Astrocyte (in vitro differentiated cells and primary cell): ENCODE results near the gene CYP21A2. TPM values are rescaled to one million over a fixed set of nuclear protein-coding genes. Genes with fewer than 3 reads are reported as not detected.
A peak's percentile ranks its signal among the peaks of the same experiment; 100 is the strongest.

Experiments
- DNase-seq: peaks from one replicate; pipeline ENCODE4 v3.0.0-alpha.2; 2010; ENCODE audit warnings: low read depth
- FAIRE-seq: peaks from 2 replicates; lab custom pipeline; 2011; peaks lifted over from hg19 to GRCh38; lab: Jason Lieb, UNC
- H2AFZ ChIP-seq: 2 replicates; pipeline ENCODE4 v1.6.0; 2012; ENCODE audit warnings: low read depth, low read length, inconsistent platforms
- H3K27ac ChIP-seq: 2 replicates; pipeline ENCODE4 v1.5.1; 2011; ENCODE audit warnings: low read depth, low read length, inconsistent platforms
- H3K27me3 ChIP-seq: 2 replicates; pipeline ENCODE4 v1.6.0; 2011; ENCODE audit warnings: low read length, inconsistent platforms; ENCODE audit not compliant: insufficient read depth
- H3K36me3 ChIP-seq: 2 replicates; pipeline ENCODE4 v1.5.1; 2011; ENCODE audit warnings: low read length, inconsistent platforms; ENCODE audit not compliant: insufficient read depth
- H3K4me1 ChIP-seq: 2 replicates; pipeline ENCODE4 v1.5.1; 2011; ENCODE audit warnings: low read length, inconsistent platforms; ENCODE audit not compliant: insufficient read depth
- H3K4me2 ChIP-seq: 2 replicates; pipeline ENCODE4 v1.6.0; 2012; ENCODE audit warnings: low read length, inconsistent platforms
- H3K4me3 ChIP-seq: 2 replicates; pipeline ENCODE4 v1.5.1; 2011; ENCODE audit warnings: low read depth, mild to moderate bottlenecking, low read length, inconsistent platforms; ENCODE audit not compliant: insufficient read depth
- H3K79me2 ChIP-seq: 2 replicates; pipeline ENCODE4 v1.6.0; 2012; ENCODE audit warnings: mild to moderate bottlenecking, low read length, inconsistent platforms; ENCODE audit not compliant: insufficient read depth
- H3K9ac ChIP-seq: 2 replicates; pipeline ENCODE4 v1.6.0; 2012; ENCODE audit warnings: mild to moderate bottlenecking, low read length, inconsistent platforms
- H3K9me3 ChIP-seq: 2 replicates; pipeline ENCODE4 v1.5.1; 2012; ENCODE audit warnings: low read depth, mild to moderate bottlenecking, low read length, inconsistent platforms; ENCODE audit not compliant: insufficient read depth
- H4K20me1 ChIP-seq: 2 replicates; pipeline ENCODE4 v1.6.0; 2012; ENCODE audit warnings: low read length, inconsistent platforms; ENCODE audit not compliant: insufficient read depth
- H3K27ac Mint-ChIP-seq: one replicate; pipeline ENCODE4 v1.8.0; 2021; ENCODE audit warnings: mild to moderate bottlenecking, mixed read lengths; ENCODE audit not compliant: unreplicated experiment
- H3K27me3 Mint-ChIP-seq: one replicate; pipeline ENCODE4 v1.8.0; 2021; ENCODE audit warnings: low read depth, mixed read lengths; ENCODE audit not compliant: unreplicated experiment
- H3K36me3 Mint-ChIP-seq: one replicate; pipeline ENCODE4 v1.8.0; 2021; ENCODE audit warnings: low read depth, mixed read lengths; ENCODE audit not compliant: unreplicated experiment
- H3K4me1 Mint-ChIP-seq: one replicate; pipeline ENCODE4 v1.8.0; 2021; ENCODE audit warnings: low read depth, mixed read lengths; ENCODE audit not compliant: unreplicated experiment
- H3K4me3 Mint-ChIP-seq: one replicate; pipeline ENCODE4 v1.8.0; 2021; ENCODE audit warnings: mild to moderate bottlenecking, moderate library complexity, mixed read lengths; ENCODE audit not compliant: unreplicated experiment
- H3K9me3 Mint-ChIP-seq: one replicate; pipeline ENCODE4 v1.8.0; 2021; ENCODE audit warnings: mild to moderate bottlenecking, mixed read lengths; ENCODE audit not compliant: unreplicated experiment
- EZH2 ChIP-seq: IDR thresholded peaks from 2 replicates; pipeline ENCODE4 v1.6.1; 2012; ENCODE audit warnings: mild to moderate bottlenecking, low read length, inconsistent platforms; ENCODE audit not compliant: insufficient read depth
- total RNA-seq: library from RNA; stranded (reverse); gene quantifications from 2 replicates; pipeline ENCODE4 v1.2.1, GENCODE V29; 2021
- TF ChIP-seq, protein P1 (sequence below): IDR thresholded peaks from 2 replicates; pipeline ENCODE4 v1.5.1; 2011; ENCODE audit warnings: low read depth, mild to moderate bottlenecking, inconsistent platforms, low read length, moderate library complexity; ENCODE audit not compliant: insufficient read depth

The CYP21A2 gene
- total RNA-seq, 1 donor from 2014 or later, result 0.11 TPM

DNA sequence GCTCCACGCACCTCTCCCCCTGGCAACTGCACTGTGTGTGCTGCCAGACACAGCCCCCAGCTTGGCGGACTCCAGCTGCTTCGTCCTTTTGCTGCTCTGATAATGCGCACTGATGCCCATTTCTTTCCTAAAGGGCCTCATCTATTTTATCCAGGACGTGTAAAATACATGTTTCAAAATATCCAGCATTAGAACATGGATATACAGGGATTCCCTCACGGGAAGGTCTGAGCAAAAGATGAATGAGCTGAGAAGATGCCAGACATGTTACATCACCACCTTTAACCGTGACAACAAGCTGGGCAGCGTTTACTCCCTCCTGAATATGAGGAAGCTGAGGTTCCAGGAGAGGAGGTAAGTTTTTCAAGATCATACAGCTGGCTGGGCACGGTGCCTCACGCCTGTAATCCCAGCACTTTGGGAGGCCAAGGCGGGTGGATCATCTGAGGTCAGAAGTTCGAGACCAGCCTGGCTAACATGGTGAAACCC lies 38.1 kb downstream of the CYP21A2 start:
- H3K27me3 ChIP-seq, result peaks cover 28% of the 10 kb centered on the region
- Mint-ChIP-seq H3K27ac (peak overlapping the region; percentile 90), H3K27me3 (peaks cover 37% of the 10 kb centered on the region), H3K36me3 (no peaks in the 10 kb centered on the region), H3K4me3 (peak overlapping the region; percentile 5), H3K9me3 (peaks cover 4% of the 10 kb centered on the region), H3K4me1 (peaks cover 36% of the 10 kb centered on the region)
- H3K79me2 ChIP-seq, result no peaks in the 10 kb centered on the region
- no peaks in the 10 kb centered on the region for H4K20me1 ChIP-seq
- no peak overlapping the region for H2AFZ ChIP-seq
- no peak overlapping the region for H3K4me3 ChIP-seq
- H3K9ac ChIP-seq, result peak overlapping the region; percentile 12
- no peak for FAIRE-seq
- peak overlapping the region; percentile 10 for H3K27ac ChIP-seq
- H3K4me1 ChIP-seq, result peaks cover 24% of the 10 kb centered on the region
- no peaks in the 10 kb centered on the region for H3K36me3 ChIP-seq
- DNase-seq, result peak; percentile 83
- no peaks in the 10 kb centered on the region for H3K9me3 ChIP-seq
- TF ChIP-seq EZH2, result no peak
- TF ChIP-seq, protein P1, sequence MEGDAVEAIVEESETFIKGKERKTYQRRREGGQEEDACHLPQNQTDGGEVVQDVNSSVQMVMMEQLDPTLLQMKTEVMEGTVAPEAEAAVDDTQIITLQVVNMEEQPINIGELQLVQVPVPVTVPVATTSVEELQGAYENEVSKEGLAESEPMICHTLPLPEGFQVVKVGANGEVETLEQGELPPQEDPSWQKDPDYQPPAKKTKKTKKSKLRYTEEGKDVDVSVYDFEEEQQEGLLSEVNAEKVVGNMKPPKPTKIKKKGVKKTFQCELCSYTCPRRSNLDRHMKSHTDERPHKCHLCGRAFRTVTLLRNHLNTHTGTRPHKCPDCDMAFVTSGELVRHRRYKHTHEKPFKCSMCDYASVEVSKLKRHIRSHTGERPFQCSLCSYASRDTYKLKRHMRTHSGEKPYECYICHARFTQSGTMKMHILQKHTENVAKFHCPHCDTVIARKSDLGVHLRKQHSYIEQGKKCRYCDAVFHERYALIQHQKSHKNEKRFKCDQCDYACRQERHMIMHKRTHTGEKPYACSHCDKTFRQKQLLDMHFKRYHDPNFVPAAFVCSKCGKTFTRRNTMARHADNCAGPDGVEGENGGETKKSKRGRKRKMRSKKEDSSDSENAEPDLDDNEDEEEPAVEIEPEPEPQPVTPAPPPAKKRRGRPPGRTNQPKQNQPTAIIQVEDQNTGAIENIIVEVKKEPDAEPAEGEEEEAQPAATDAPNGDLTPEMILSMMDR, result no peak
- peak overlapping the region; percentile 34 for H3K4me2 ChIP-seq

DNA sequence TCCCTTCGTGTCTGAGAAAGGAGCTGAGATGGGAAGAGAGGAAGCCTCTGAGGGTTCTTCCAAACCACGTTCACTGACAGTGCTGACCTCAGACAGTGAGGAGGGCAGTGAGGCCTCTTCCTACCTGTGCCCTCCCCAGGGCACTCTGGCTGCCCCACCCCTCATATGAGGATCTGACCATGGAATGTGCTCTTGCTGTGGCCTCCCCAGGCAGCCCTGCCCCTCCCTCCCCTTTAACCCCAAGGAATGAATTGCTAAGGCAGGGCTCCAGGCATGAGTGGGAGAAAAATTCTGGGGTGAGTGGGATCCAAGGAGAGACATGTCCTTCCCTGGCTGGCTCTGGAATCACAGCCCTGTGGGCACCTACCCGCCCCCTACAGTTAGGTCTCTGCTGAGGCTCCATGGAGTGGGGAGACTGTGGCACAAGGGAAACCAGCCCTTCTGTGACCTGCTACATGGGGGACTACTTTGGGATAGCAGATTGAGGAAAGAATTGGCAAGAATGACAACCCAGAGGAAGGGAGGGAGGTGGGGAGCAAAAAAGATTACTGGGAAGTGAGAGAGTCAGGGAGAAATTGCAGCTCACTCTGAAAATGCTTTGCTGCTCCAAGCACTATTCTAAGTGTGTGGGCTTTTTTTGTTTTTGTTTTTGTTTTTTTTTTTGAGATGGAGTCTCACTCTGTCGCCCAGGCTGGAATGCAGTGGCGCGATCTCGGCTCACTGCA lies 41.5 kb downstream of the CYP21A2 start:
- H3K4me3 Mint-ChIP-seq, result no peak overlapping the region
- no peaks in the 10 kb centered on the region for H3K9me3 ChIP-seq
- H3K27me3 ChIP-seq, result peaks cover 36% of the 10 kb centered on the region
- peaks cover 7% of the 10 kb centered on the region for H3K9me3 Mint-ChIP-seq
- H3K27ac Mint-ChIP-seq, result no peak overlapping the region
- H4K20me1 ChIP-seq, result peaks cover 18% of the 10 kb centered on the region
- H3K4me3 ChIP-seq, result no peak overlapping the region
- FAIRE-seq, result no peak
- no peaks in the 10 kb centered on the region for H3K79me2 ChIP-seq
- TF ChIP-seq, protein P1, result no peak
- TF ChIP-seq EZH2, result no peak
- no peak overlapping the region for H2AFZ ChIP-seq
- H3K4me1 ChIP-seq, result peaks cover 43% of the 10 kb centered on the region
- peaks cover 38% of the 10 kb centered on the region for H3K4me1 Mint-ChIP-seq
- no peaks in the 10 kb centered on the region for H3K36me3 Mint-ChIP-seq
- H3K4me2 ChIP-seq, result no peak overlapping the region
- H3K9ac ChIP-seq, result no peak overlapping the region
- no peaks in the 10 kb centered on the region for H3K36me3 ChIP-seq
- peaks cover 54% of the 10 kb centered on the region for H3K27me3 Mint-ChIP-seq
- H3K27ac ChIP-seq, result no peak overlapping the region
- no peak for DNase-seq
